Lung (tissue), 12 donors: ENCODE results near the gene WFS1. TPM values are rescaled to one million over a fixed set of nuclear protein-coding genes. Genes with fewer than 3 reads are reported as not detected.

ENCODE experiments used
- ATAC-seq: fragments of 200-7000 bp; cut with Tn5 transposase; one replicate; pipeline ENCODE4 v1.9.1; 2020; ENCODE audit warnings: moderate number of reproducible peaks; ENCODE audit not compliant: insufficient read depth, low FRiP score
- DNase-seq, 3 donors: peaks; one replicate each; pipeline ENCODE4 v3.0.0-alpha.2; 2013 to 2017
- H3K27ac ChIP-seq, 2 donors: one replicate each; pipeline ENCODE4 v1.5.1; 2013; ENCODE audit warnings: mild to moderate bottlenecking in 2 of 2, moderate library complexity in 2 of 2, control low read depth in 1 of 2, inconsistent platforms in 1 of 2, low read depth in 1 of 2, low read length in 1 of 2
- H3K27me3 ChIP-seq, 3 donors: one replicate each; pipeline ENCODE4 v1.5.1; 2013; ENCODE audit warnings: low read length in 2 of 3; ENCODE audit not compliant: control insufficient read depth in 3 of 3, insufficient read depth in 3 of 3
- H3K36me3 ChIP-seq, 4 donors: one replicate each; pipeline ENCODE4 v1.5.1; 2013; ENCODE audit warnings: low read length in 4 of 4, mild to moderate bottlenecking in 1 of 4, moderate library complexity in 1 of 4; ENCODE audit not compliant: control insufficient read depth in 4 of 4, insufficient read depth in 4 of 4
- H3K4me1 ChIP-seq, 5 donors: one replicate each; pipeline ENCODE4 v1.5.1; 2013; ENCODE audit warnings: low read length in 5 of 5, mild to moderate bottlenecking in 2 of 5, moderate library complexity in 1 of 5; ENCODE audit not compliant: control insufficient read depth in 5 of 5, insufficient read depth in 5 of 5
- H3K4me3 ChIP-seq: one replicate; pipeline ENCODE4 v1.5.1; 2013; ENCODE audit warnings: mild to moderate bottlenecking, control low read depth, moderate library complexity
- H3K9ac ChIP-seq, 2 donors: one replicate each; pipeline ENCODE4 v1.5.1; 2013; ENCODE audit warnings: low read length in 2 of 2, control low read depth in 1 of 2; ENCODE audit not compliant: insufficient read depth in 1 of 2
- H3K9me3 ChIP-seq, 4 donors: one replicate each; pipeline ENCODE4 v1.5.1; 2013; ENCODE audit warnings: low read length in 3 of 4, mild to moderate bottlenecking in 1 of 4, moderate library complexity in 1 of 4; ENCODE audit not compliant: control insufficient read depth in 4 of 4, insufficient read depth in 3 of 4
- WGBS, 2 donors: extraction: QIAGEN DNeasy Blood & Tissue Kit; methylation state at CpG; one replicate each; pipeline ENCODE4 v1.1.7; 2013; 5-methylcytosine and 5-hydroxymethylcytosine counted together
- polyA plus RNA-seq, 2 donors: library from polyadenylated mRNA; stranded (reverse); fragments of 200-250 nt; gene quantifications; one replicate each; pipeline ENCODE4 v1.2.1, GENCODE V29; 2013
- total RNA-seq, 2 donors: library from RNA; depleted of rRNA in 1 of 2; stranded (reverse); fragments of >200 nt in 1 of 2; gene quantifications; one replicate each; pipeline ENCODE4 v1.2.1, GENCODE V29; 2014 to 2021
- TF ChIP-seq, protein P1 (sequence below): IDR thresholded peaks from 2 replicates; pipeline ENCODE4 v1.5.1; 2012; ENCODE audit warnings: mild to moderate bottlenecking; ENCODE audit errors: control extremely low read depth, extremely low read depth
- donor health status: control.
- donor health status: control.
- donor health status: Bipolar disorder and iron deficiency.
- donor health status: healthy.
- donor health status: DM: yes; HTN: yes; CAD: no.

Gene WFS1
- total and polyA plus RNA-seq, 4 donors, result 26.5 to 76.0 (median 30.2) TPM

DNA sequence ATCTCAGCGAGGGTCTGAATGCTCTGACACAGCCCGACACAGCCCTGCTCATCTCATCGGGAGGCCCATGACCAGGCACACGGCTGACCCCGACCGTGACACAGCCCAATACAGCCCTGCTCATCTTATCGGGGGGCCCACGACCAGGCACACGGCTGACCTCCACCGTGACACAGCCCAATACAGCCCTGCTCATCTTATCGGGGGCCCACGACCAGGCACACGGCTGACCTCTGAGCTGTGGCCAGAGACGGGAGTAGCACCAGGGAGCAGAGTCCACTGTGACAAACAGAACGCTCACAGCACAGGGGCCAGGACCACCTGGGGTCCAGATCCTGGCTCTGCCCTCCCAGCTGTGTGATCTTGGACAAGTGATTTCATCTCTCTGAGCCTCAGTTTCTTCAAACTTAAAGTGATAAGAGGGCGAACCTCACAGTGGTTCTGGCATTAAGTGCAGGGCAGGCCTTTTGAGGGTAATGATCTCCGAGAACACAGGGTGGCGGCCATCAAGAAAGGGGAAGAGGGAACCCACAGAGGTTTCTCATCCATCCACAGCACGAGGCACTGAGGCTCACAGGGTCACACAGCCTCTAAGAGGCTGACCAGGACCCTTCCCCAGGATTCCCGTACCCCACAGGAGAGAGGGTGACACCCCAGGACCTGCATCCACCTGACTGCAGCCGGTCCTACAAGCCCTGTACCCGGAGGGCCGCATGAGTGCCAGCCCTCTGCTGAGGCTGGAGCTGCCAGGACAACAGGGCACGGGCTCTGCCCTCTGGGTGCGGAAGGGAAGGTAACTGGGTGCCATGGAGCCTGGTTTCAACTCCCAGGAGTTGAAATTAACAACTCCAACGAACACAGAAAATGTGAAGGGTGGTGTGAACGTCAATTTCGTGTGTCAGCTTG is 60.1 kb downstream of the WFS1 start:
- Histone ChIP-seq H3K36me3 (no peaks in the 10 kb centered on the region), H3K9ac (no peak overlapping the region), H3K4me1 (peaks cover 0 to 5% (median 0%) of the 10 kb centered on the region in 5 donors), H3K4me3 (no peak overlapping the region), H3K27ac (no peak overlapping the region), H3K27me3 (no peaks in the 10 kb centered on the region), H3K9me3 (peaks cover 0 to 7% (median 0%) of the 10 kb centered on the region in 4 donors)
- TF ChIP-seq, protein P1, sequence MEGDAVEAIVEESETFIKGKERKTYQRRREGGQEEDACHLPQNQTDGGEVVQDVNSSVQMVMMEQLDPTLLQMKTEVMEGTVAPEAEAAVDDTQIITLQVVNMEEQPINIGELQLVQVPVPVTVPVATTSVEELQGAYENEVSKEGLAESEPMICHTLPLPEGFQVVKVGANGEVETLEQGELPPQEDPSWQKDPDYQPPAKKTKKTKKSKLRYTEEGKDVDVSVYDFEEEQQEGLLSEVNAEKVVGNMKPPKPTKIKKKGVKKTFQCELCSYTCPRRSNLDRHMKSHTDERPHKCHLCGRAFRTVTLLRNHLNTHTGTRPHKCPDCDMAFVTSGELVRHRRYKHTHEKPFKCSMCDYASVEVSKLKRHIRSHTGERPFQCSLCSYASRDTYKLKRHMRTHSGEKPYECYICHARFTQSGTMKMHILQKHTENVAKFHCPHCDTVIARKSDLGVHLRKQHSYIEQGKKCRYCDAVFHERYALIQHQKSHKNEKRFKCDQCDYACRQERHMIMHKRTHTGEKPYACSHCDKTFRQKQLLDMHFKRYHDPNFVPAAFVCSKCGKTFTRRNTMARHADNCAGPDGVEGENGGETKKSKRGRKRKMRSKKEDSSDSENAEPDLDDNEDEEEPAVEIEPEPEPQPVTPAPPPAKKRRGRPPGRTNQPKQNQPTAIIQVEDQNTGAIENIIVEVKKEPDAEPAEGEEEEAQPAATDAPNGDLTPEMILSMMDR, result no peak
- ATAC-seq (no peak), DNase-seq (no peak)
- 77 to 80% methylated on average over 23 to 28 of the region's 28 CpGs for WGBS, 2 donors

DNA sequence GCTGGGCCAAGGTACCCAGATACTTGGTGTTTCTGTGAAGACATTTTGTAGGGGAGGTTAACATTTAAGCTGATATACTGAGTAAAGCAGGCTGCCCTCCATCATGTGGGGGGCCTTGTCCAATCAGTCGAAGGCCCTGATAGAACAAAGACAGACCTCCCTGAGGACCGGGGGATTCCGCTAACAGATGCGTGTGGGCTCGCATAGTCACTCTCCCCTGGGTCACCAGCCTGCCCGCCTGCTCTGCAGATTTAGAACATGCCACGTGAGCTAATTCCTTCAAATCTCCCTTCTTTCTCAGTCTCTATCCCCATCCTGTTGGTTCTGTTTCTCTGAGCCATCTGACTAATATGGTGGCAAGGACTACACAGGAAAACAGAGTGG is 60.7 kb downstream of the WFS1 start:
- Histone ChIP-seq H3K4me3 (no peak overlapping the region), H3K9ac (no peak overlapping the region), H3K36me3 (no peaks in the 10 kb centered on the region), H3K27me3 (no peaks in the 10 kb centered on the region), H3K9me3 (peaks cover 0 to 7% (median 0%) of the 10 kb centered on the region in 4 donors), H3K4me1 (peaks cover 0 to 5% (median 0%) of the 10 kb centered on the region in 5 donors), H3K27ac (no peak overlapping the region)
- no peak for ATAC-seq
- DNase-seq, result no peak
- TF ChIP-seq, protein P1, result no peak
- whole genome bisulfite sequencing, 2 donors, result 87 to 88% methylated on average over 7 of the region's 7 CpGs

DNA sequence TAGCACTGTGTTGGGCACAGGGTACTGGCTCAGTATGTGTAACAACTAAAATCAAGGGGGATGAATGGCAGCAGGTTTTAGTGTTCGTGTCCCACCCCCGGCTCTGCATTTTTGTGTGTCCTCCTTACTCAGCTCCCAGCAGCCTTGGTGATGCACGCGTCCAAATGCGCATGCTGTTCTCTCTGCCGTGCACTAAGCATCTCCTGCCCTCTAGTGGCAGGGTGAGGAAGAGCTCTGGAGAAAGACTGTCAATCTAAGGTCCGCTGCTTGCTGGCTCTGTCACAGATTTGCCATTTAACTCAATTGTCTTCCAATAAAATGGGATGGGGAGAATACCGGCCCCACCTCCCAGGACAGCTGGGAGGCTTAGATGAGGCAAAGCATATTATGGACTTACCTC is 61.4 kb downstream of the WFS1 start:
- Histone ChIP-seq H3K9me3 (peaks cover 0 to 7% (median 0%) of the 10 kb centered on the region in 4 donors), H3K4me3 (no peak overlapping the region), H3K27me3 (peaks cover 0 to 5% (median 0%) of the 10 kb centered on the region in 3 donors), H3K27ac (no peak overlapping the region), H3K36me3 (no peaks in the 10 kb centered on the region), H3K4me1 (no peaks in the 10 kb centered on the region), H3K9ac (no peak overlapping the region)
- TF ChIP-seq, protein P1, result no peak
- DNase-seq (no peak), ATAC-seq (no peak)
- whole genome bisulfite sequencing, 2 donors, result 71 to 81% methylated on average over 8 of the region's 8 CpGs
